ENCODE results near the gene KSR2. TPM values are rescaled to one million over a fixed set of nuclear protein-coding genes. Genes with fewer than 3 reads are reported as not detected.

Gene KSR2
- total and polyA plus RNA-seq, 4 experiments from 2014 or later, result 0.03 to 0.09 (median 0.06) TPM; not detected in 1

- H3K36me3 Mint-ChIP-seq, result no peaks in the 10 kb centered on the region
- ChIA-PET POLR2A (ENCODE audit: partially characterized antibody) (no interaction called here), CTCF (ENCODE audit: partially characterized antibody) (no interaction called here)
- no peak overlapping the region for H3K4me3 ChIP-seq (ENCODE audit: low read length in 2 of 2)
- H3K27ac ChIP-seq (ENCODE audit: low read depth, low read length), result no peak overlapping the region
- DNase-seq, result no peak
- H3K9me3 ChIP-seq (ENCODE audit: control insufficient read depth in 1 of 2, low read length in 2 of 2), result no peaks in the 10 kb centered on the region
- peaks cover 0 to 7% (median under 1%) of the 10 kb centered on the region in 8 donors for H3K9me3 Mint-ChIP-seq
- no peaks in the 10 kb centered on the region for H3K27me3 Mint-ChIP-seq
- H3K4me1 Mint-ChIP-seq, result no peaks in the 10 kb centered on the region
- H3K27me3 ChIP-seq (ENCODE audit: insufficient read depth, low read length), result no peaks in the 10 kb centered on the region
- H3K4me3 Mint-ChIP-seq, result no peak overlapping the region
- no peaks in the 10 kb centered on the region for H3K36me3 ChIP-seq (ENCODE audit: insufficient read depth, low read length)
- no peak overlapping the region for H3K27ac Mint-ChIP-seq
- intact Hi-C loops (cut with micrococcal nuclease), result no loop called here
- no peaks in the 10 kb centered on the region for H3K4me1 ChIP-seq (ENCODE audit: insufficient read depth, low read length)
Measured at GRCh38 chr12:117481470-117481869, 487.3 kb downstream of the KSR2 start.

- H3K4me3 ChIP-seq (ENCODE audit: low read length in 2 of 2), result no peak overlapping the region
- Mint-ChIP-seq H3K4me1 (no peaks in the 10 kb centered on the region), H3K27ac (no peak overlapping the region), H3K27me3 (no peaks in the 10 kb centered on the region), H3K4me3 (no peak overlapping the region), H3K36me3 (no peaks in the 10 kb centered on the region), H3K9me3 (peaks cover 0 to 6% (median 3%) of the 10 kb centered on the region in 8 donors)
- no peaks in the 10 kb centered on the region for H3K9me3 ChIP-seq (ENCODE audit: control insufficient read depth in 1 of 2, low read length in 2 of 2)
- ChIA-PET POLR2A (ENCODE audit: partially characterized antibody) (no interaction called here), CTCF (ENCODE audit: partially characterized antibody) (no interaction called here)
- no peak overlapping the region for H3K27ac ChIP-seq (ENCODE audit: low read depth, low read length)
- H3K27me3 ChIP-seq (ENCODE audit: insufficient read depth, low read length), result no peaks in the 10 kb centered on the region
- H3K4me1 ChIP-seq (ENCODE audit: insufficient read depth, low read length), result no peaks in the 10 kb centered on the region
- DNase-seq, result no peak
- no peaks in the 10 kb centered on the region for H3K36me3 ChIP-seq (ENCODE audit: insufficient read depth, low read length)
- intact Hi-C loops (cut with micrococcal nuclease), result no loop called here
Measured at GRCh38 chr12:117476341-117476740, 492.4 kb downstream of the KSR2 start.

DNA sequence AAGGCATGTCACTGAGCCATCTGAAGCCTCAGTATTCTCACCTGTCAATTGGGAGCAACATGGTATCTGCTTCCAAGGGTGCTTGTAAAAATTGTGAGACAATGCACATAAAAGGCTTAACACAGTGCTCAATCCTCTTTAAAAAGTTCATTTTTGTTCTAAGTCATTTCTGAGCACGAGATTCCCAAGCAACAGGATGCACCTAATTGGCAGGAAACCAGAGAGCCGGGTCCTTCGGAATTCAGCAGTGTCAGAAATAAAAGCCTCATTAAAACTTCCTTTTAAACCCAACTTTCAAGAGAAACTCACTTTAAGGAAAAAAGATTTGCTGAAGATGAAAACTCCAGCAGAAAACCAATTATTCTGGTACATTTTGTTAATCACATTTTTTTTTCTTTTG, 494.9 kb downstream of the KSR2 start:
- POLR2A ChIA-PET (ENCODE audit: partially characterized antibody), result no interaction called here
- Mint-ChIP-seq H3K4me3 (no peak overlapping the region), H3K4me1 (no peaks in the 10 kb centered on the region), H3K27ac (no peak overlapping the region), H3K9me3 (peaks cover 0 to 9% (median 4%) of the 10 kb centered on the region in 8 donors), H3K36me3 (no peaks in the 10 kb centered on the region), H3K27me3 (no peaks in the 10 kb centered on the region)
- Histone ChIP-seq H3K36me3 (ENCODE audit: insufficient read depth, low read length) (no peaks in the 10 kb centered on the region), H3K27ac (ENCODE audit: low read depth, low read length) (no peak overlapping the region), H3K9me3 (ENCODE audit: control insufficient read depth in 1 of 2, low read length in 2 of 2) (peaks cover 0 to 5% of the 10 kb centered on the region in 2 donors), H3K4me1 (ENCODE audit: insufficient read depth, low read length) (no peaks in the 10 kb centered on the region), H3K4me3 (ENCODE audit: low read length in 2 of 2) (no peak overlapping the region), H3K27me3 (ENCODE audit: insufficient read depth, low read length) (no peaks in the 10 kb centered on the region)
- CTCF ChIA-PET (ENCODE audit: partially characterized antibody), result no interaction called here
- no peak for DNase-seq
- intact Hi-C loops (cut with micrococcal nuclease), result no loop called here

GRCh38 chr12:117472983-117473382, 495.8 kb downstream of the KSR2 start:
- intact Hi-C loops (cut with micrococcal nuclease), result no loop called here
- no peaks in the 10 kb centered on the region for H3K27me3 Mint-ChIP-seq
- H3K9me3 Mint-ChIP-seq, result peaks cover 0 to 9% (median 4%) of the 10 kb centered on the region in 8 donors
- Histone ChIP-seq H3K4me1 (ENCODE audit: insufficient read depth, low read length) (no peaks in the 10 kb centered on the region), H3K27ac (ENCODE audit: low read depth, low read length) (no peak overlapping the region), H3K9me3 (ENCODE audit: control insufficient read depth in 1 of 2, low read length in 2 of 2) (peaks cover 0 to 5% of the 10 kb centered on the region in 2 donors), H3K27me3 (ENCODE audit: insufficient read depth, low read length) (no peaks in the 10 kb centered on the region), H3K4me3 (ENCODE audit: low read length in 2 of 2) (no peak overlapping the region), H3K36me3 (ENCODE audit: insufficient read depth, low read length) (no peaks in the 10 kb centered on the region)
- no peaks in the 10 kb centered on the region for H3K36me3 Mint-ChIP-seq
- H3K27ac Mint-ChIP-seq, result no peak overlapping the region
- ChIA-PET CTCF (ENCODE audit: partially characterized antibody) (no interaction called here), POLR2A (ENCODE audit: partially characterized antibody) (no interaction called here)
- no peaks in the 10 kb centered on the region for H3K4me1 Mint-ChIP-seq
- DNase-seq, result no peak
- no peak overlapping the region for H3K4me3 Mint-ChIP-seq

DNA sequence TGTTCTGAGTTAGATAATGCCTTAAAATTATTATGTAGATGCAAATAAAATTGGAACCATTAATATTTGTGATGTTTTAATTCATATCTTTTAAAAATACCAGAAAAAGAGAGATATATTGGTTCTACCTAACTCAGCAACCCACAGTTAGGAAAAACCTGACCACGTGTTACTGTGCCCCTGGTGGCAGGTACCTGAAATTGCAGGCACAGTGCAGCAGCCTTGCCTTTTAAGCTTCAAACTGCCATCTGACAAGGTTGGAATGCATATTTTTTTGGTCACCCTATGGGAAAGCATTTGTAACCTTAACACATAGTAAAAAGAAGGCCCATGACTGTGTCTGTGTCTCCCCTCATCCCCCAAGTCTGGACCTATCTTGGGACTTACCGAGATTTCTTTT, 498.0 kb downstream of the KSR2 start:
- Histone ChIP-seq H3K27ac (ENCODE audit: low read depth, low read length) (no peak overlapping the region), H3K36me3 (ENCODE audit: insufficient read depth, low read length) (no peaks in the 10 kb centered on the region), H3K4me3 (ENCODE audit: low read length in 2 of 2) (no peak overlapping the region), H3K4me1 (ENCODE audit: insufficient read depth, low read length) (no peaks in the 10 kb centered on the region), H3K9me3 (ENCODE audit: control insufficient read depth in 1 of 2, low read length in 2 of 2) (peaks cover 0 to 5% of the 10 kb centered on the region in 2 donors), H3K27me3 (ENCODE audit: insufficient read depth, low read length) (no peaks in the 10 kb centered on the region)
- intact Hi-C loops (cut with micrococcal nuclease), result no loop called here
- Mint-ChIP-seq H3K27me3 (no peaks in the 10 kb centered on the region), H3K36me3 (no peaks in the 10 kb centered on the region), H3K4me3 (no peak overlapping the region), H3K4me1 (no peaks in the 10 kb centered on the region), H3K27ac (no peak overlapping the region), H3K9me3 (peaks cover 0 to 12% (median 4%) of the 10 kb centered on the region in 8 donors)
- no peak for DNase-seq
- POLR2A ChIA-PET (ENCODE audit: partially characterized antibody), result no interaction called here
- CTCF ChIA-PET (ENCODE audit: partially characterized antibody), result no interaction called here

- ChIA-PET CTCF (ENCODE audit: partially characterized antibody) (no interaction called here), POLR2A (ENCODE audit: partially characterized antibody) (no interaction called here)
- H3K27me3 ChIP-seq (ENCODE audit: insufficient read depth, low read length), result no peaks in the 10 kb centered on the region
- Mint-ChIP-seq H3K9me3 (peaks cover 0 to 12% (median 4%) of the 10 kb centered on the region in 8 donors), H3K36me3 (no peaks in the 10 kb centered on the region), H3K4me3 (no peak overlapping the region), H3K27me3 (no peaks in the 10 kb centered on the region), H3K27ac (no peak overlapping the region), H3K4me1 (no peaks in the 10 kb centered on the region)
- intact Hi-C loops (cut with micrococcal nuclease), result no loop called here
- no peaks in the 10 kb centered on the region for H3K36me3 ChIP-seq (ENCODE audit: insufficient read depth, low read length)
- H3K27ac ChIP-seq (ENCODE audit: low read depth, low read length), result no peak overlapping the region
- H3K4me3 ChIP-seq (ENCODE audit: low read length in 2 of 2), result no peak overlapping the region
- no peak for DNase-seq
- peaks cover 0 to 5% of the 10 kb centered on the region in 2 donors for H3K9me3 ChIP-seq (ENCODE audit: control insufficient read depth in 1 of 2, low read length in 2 of 2)
- H3K4me1 ChIP-seq (ENCODE audit: insufficient read depth, low read length), result no peaks in the 10 kb centered on the region
Measured at GRCh38 chr12:117469883-117470483, 498.8 kb downstream of the KSR2 start.

GRCh38 chr12:117468016-117468415, 500.8 kb downstream of the KSR2 start:
- H3K4me3 Mint-ChIP-seq, result no peak overlapping the region
- peaks cover 0 to 12% (median 3%) of the 10 kb centered on the region in 8 donors for H3K9me3 Mint-ChIP-seq
- no peak for DNase-seq
- no peaks in the 10 kb centered on the region for H3K36me3 ChIP-seq (ENCODE audit: insufficient read depth, low read length)
- intact Hi-C loops (cut with micrococcal nuclease), result no loop called here
- POLR2A ChIA-PET (ENCODE audit: partially characterized antibody), result no interaction called here
- no peak overlapping the region for H3K27ac ChIP-seq (ENCODE audit: low read depth, low read length)
- H3K27me3 Mint-ChIP-seq, result peaks cover 0 to 2% of the 10 kb centered on the region in 2 donors
- H3K36me3 Mint-ChIP-seq, result no peaks in the 10 kb centered on the region
- no peaks in the 10 kb centered on the region for H3K4me1 Mint-ChIP-seq
- H3K4me1 ChIP-seq (ENCODE audit: insufficient read depth, low read length), result no peaks in the 10 kb centered on the region
- no peak overlapping the region for H3K27ac Mint-ChIP-seq
- no peak overlapping the region for H3K4me3 ChIP-seq (ENCODE audit: low read length in 2 of 2)
- peaks cover 0 to 5% of the 10 kb centered on the region in 2 donors for H3K9me3 ChIP-seq (ENCODE audit: control insufficient read depth in 1 of 2, low read length in 2 of 2)
- CTCF ChIA-PET (ENCODE audit: partially characterized antibody), result no interaction called here
- no peaks in the 10 kb centered on the region for H3K27me3 ChIP-seq (ENCODE audit: insufficient read depth, low read length)

GRCh38 chr12:117467588-117467987, 501.2 kb downstream of the KSR2 start:
- ChIA-PET POLR2A (ENCODE audit: partially characterized antibody) (no interaction called here), CTCF (ENCODE audit: partially characterized antibody) (no interaction called here)
- Histone ChIP-seq H3K4me1 (ENCODE audit: insufficient read depth, low read length) (no peaks in the 10 kb centered on the region), H3K27ac (ENCODE audit: low read depth, low read length) (no peak overlapping the region), H3K4me3 (ENCODE audit: low read length in 2 of 2) (no peak overlapping the region), H3K27me3 (ENCODE audit: insufficient read depth, low read length) (no peaks in the 10 kb centered on the region), H3K36me3 (ENCODE audit: insufficient read depth, low read length) (no peaks in the 10 kb centered on the region), H3K9me3 (ENCODE audit: control insufficient read depth in 1 of 2, low read length in 2 of 2) (peaks cover 0 to 5% of the 10 kb centered on the region in 2 donors)
- Mint-ChIP-seq H3K36me3 (no peaks in the 10 kb centered on the region), H3K27ac (no peak overlapping the region), H3K27me3 (peaks cover 0 to 2% of the 10 kb centered on the region in 2 donors), H3K4me3 (no peak overlapping the region), H3K9me3 (peaks cover 0 to 11% (median 3%) of the 10 kb centered on the region in 8 donors), H3K4me1 (no peaks in the 10 kb centered on the region)
- intact Hi-C loops (cut with micrococcal nuclease), result no loop called here
- no peak for DNase-seq

All from CD4-positive, alpha-beta memory T cell (primary cell).